AG10803 (cell line): ENCODE results near the gene SLC30A3.

Experiments
- DNase-seq: peaks from one replicate; pipeline ENCODE4 v3.0.0; 2010; ENCODE audit warnings: low read depth
- H3K4me3 ChIP-seq: 2 replicates; pipeline ENCODE4 v1.5.1; 2011; ENCODE audit warnings: mild to moderate bottlenecking, low read length, control low read depth
- CTCF ChIP-seq: conservative IDR thresholded peaks from 2 replicates; pipeline ENCODE4 v1.5.1; 2011; ENCODE audit warnings: mild to moderate bottlenecking, low read length, control low read depth, inconsistent platforms

SLC30A3 gene

DNA sequence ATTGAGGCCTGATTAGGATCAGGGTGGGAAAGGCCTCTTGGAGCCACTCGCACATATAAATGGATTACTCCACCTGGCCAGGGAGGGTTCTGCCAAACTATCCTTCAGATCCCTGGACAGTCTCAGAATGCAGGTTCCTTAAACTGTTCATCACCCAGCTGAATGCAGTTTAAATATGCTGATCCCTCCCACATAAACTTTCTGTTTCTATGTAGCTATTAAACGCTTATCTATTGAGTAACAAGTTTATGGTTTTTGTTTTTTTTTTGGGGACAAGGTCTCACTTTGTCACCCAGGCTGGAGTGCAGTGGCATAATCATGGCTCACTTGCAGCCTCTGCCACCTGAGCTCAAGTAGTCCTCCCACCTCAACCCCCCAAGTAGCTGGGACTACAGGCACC lies 43.8 kb downstream of the SLC30A3 start:
- H3K4me3 ChIP-seq = no peak overlapping the region
- no peak for TF ChIP-seq CTCF
- DNase-seq = no peak

DNA sequence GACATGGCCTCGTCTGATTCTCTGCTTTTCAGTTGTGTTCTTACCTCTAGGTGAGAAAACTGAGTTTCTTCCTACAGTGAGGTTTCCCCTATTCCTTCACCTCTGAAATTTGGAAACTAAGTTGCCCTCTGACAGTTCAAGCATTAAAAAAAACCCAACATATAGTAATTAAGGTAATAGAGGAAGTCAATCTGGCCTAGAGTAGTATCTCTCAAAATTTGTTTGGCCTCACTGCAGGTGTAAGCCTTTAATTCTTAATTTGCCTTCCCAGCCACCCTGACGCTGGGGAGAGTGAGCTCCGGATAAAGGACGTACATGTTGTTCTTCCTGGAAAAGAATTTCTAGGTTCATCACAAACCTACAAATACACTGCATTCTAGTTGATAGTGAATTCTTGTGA lies 44.2 kb downstream of the SLC30A3 start:
- H3K4me3 ChIP-seq = no peak overlapping the region
- TF ChIP-seq CTCF = no peak
- no peak for DNase-seq

DNA sequence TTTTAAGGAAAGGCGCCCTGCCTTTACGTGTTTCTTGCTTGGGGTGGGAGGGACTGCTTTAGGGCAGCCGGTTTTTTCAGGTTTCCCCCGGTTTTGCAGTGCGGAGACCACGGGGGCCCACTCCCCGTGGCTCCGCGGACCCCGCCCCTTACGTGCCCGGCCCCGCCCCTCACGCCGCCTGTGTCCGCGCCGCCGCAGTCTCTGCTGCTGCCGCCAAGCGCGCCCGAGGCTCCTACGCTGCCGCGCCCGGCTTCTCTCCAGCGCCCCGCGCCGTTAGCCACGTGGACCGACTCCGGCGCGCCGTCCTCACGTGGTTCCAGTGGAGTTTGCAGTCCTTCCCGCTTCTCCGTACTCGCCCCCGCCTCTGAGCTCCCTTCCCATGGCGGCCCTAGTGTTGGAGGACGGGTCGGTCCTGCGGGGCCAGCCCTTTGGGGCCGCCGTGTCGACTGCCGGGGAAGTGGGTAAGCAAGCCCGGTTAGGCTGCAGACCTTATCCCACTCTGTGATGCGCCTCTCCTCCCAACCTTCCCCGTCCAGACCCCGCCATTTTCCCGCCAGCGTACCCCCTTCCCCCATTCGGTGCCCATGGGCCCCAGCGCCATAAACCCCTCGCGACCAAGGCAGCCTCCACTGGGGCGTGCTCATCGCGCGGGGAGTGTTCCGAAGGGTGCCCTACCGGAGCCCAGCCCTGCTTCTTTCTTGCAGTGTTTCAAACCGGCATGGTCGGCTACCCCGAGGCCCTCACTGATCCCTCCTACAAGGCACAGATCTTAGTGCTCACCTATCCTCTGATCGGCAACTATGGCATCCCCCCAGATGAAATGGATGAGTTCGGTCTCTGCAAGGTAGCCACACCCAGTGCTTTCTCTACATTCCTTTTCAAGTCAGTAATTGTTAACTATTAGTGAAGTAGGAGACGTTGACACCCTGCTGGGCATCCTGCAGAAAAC lies 45.4 kb downstream of the SLC30A3 start, which contains the start of gene CAD:
TSS of gene CAD (plus strand) at position 197 of the 949 bp plus-strand sequence. CDS start at position 380, 183 bp downstream.
- DNase-seq = peak; percentile 74
- TF ChIP-seq CTCF = 0 out of 2 replicates have a peak, but pooled peaks have one; percentile 0

DNA sequence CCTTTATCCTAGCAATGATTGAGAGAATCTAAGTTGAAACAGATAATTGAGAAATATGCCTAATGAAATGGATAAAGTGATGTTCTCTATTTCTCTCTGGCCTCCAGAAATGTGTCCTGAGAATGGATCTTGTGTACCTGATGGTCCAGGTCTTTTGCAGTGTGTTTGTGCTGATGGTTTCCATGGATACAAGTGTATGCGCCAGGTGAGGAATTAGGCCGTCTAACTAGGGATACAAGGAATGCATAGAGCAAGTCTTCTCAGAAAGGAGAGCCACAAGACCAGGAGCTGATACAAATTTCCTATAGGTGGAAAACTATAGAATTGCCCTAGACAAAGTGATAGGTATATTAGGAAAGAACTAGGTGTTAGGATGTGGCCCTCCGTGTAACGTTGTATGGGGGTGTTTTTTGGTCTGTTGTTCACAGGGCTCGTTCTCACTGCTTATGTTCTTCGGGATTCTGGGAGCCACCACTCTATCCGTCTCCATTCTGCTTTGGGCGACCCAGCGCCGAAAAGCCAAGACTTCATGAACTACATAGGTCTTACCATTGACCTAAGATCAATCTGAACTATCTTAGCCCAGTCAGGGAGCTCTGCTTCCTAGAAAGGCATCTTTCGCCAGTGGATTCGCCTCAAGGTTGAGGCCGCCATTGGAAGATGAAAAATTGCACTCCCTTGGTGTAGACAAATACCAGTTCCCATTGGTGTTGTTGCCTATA lies 46.3 kb downstream of the SLC30A3 start:
- TF ChIP-seq CTCF = no peak
- peak overlapping the region; percentile 88 for H3K4me3 ChIP-seq
- DNase-seq = no peak

More for the DNA sequence above, 45.4 kb downstream of the SLC30A3 start, which contains the start of gene CAD:
- H3K4me3 ChIP-seq = peak within 1 kb of the TSS; percentile 88

DNA sequence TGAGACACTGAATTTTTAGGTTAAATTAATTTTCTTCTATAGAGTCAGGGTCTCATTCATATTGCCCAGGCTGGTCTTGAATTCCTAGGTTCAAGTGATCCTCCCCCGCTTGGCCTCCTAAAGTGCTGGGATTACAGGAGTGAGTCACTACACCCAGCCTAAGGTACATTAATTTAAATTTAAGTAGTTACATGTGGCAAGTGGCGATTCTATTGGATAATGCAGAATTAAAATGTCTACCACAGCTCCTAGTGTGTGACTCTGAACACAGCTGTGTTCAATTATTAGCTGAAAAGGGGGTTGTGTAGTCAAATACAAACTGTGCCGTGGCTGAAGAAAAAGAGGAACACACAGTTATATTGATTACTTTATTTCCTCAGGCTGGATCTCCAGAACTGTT lies 47.9 kb downstream of the SLC30A3 start:
- peak; percentile 50 for DNase-seq
- H3K4me3 ChIP-seq = no peak overlapping the region
- TF ChIP-seq CTCF = no peak

DNA sequence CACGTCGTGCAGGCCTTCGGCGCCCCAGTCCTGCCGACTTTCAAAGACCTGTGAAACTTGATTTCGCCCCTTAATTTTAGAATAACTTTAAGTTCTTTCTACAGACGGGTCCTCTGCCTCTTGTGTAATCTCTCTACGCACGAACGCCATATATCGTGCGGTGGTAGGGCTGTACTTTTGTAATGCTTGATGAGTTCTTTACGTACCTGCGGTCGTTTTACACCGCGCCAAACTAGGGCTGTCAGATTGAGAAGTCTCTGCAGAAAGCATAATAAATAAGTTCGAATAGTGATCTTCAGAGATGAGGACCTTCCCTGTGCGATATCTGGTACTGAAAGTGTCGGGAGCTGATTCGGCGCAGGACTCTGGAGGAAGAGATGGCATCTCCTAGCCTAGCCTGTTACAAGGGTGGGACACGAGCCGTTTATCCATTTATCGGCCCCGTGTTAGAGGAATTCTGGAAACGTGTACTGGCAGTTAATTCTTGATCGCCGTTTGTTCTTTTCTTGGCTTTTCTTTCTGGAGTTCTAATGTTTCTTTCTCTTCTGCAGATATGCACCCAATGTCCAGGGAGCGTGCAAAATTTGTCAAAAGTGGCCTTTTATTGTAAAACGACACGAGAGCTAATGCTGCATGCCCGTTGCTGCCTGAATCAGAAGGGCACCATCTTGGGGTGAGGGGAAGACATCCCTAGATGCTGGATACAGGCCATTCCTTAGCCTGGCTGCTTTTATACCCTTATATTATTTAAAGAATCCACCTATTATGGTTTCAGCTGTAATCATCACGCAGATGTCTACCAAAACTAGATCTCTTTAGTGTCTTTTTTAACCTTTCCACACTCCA lies 50.0 kb downstream of the SLC30A3 start:
- peak; percentile 79 for DNase-seq
- TF ChIP-seq CTCF = no peak
- H3K4me3 ChIP-seq = peak overlapping the region; percentile 93
